GM21619 (cell line): Measurements from ENCODE around the gene DAAM2.

Experiments
- ATAC-seq: cut with Tn5 transposase; IDR thresholded peaks from one replicate; pipeline ENCODE4 v1.9.1; 2021; ENCODE audit not compliant: unreplicated experiment

DAAM2 gene

GRCh38 chr6:39816747-39817146 is 24.6 kb downstream of the DAAM2 start:
- ATAC-seq, result no peak

DNA sequence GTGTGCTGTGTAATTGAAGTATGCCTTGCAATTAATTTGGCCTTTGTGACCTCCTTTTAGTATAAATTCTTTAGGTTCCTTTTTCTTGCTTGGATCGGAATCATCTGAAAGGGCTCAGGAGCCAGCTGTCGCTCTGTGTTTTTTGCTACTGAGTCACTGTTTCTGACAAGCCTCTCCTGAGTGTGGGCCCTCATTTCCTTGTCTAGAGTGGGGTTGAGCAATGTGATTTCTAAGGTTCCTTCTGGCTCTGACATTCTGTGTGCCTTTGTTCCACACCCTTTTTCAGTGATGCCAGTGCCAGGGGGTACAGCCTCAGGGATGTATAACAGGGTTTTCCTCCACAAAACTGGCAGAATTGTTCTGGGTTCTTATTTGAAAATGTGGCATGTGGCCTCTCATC is 26.5 kb downstream of the DAAM2 start:
- ATAC-seq, result no peak

DNA sequence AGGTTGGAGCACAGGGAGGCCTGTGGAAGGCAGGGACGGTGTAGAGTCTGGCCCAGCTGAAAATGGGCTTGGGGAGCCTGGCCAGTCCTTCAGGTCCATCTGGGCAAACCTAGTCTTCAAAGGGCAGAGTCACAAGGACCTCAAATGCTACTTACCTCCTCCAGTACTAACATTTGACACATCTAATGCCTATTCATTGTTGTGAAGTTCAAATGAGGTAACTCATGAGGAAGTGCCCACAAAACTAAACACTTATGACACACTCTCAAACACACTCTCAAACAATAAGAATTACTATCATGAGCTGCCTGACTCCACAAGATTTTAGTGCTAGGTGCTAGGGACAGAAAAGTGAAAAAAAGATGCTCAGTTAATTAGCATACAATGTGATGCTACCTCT is 27.1 kb downstream of the DAAM2 start:
- ATAC-seq, result no peak

DNA sequence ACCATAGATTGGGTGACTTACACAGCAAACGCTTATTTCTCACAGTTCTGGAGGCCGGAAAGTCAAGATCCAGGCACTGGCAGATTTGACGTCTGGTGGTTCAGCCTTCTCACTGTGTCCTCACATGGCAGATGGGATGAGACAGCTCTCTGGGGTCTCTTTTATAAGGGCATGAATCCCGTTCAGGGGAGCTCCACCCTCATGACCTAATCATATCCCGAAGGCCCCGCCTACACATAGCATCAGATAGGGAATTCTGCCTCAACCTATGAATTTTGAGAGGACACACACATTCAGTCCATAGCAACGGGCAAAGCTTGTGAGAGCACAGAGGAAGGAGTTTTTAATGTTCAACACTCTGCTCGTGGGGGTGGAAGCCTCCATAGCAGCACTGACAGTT is 27.5 kb downstream of the DAAM2 start:
- ATAC-seq, result no peak

- no peak for ATAC-seq
Measured at GRCh38 chr6:39820553-39820952, 28.4 kb downstream of the DAAM2 start.

- ATAC-seq, result no peak
Measured at GRCh38 chr6:39821046-39821740, 29.0 kb downstream of the DAAM2 start.

- ATAC-seq, result no peak
Measured at GRCh38 chr6:39821742-39822532, 29.8 kb downstream of the DAAM2 start.

- ATAC-seq, result no peak
Measured at GRCh38 chr6:39822846-39823815, 31.0 kb downstream of the DAAM2 start.

GRCh38 chr6:39824030-39824926 is 32.1 kb downstream of the DAAM2 start:
- no peak for ATAC-seq

DNA sequence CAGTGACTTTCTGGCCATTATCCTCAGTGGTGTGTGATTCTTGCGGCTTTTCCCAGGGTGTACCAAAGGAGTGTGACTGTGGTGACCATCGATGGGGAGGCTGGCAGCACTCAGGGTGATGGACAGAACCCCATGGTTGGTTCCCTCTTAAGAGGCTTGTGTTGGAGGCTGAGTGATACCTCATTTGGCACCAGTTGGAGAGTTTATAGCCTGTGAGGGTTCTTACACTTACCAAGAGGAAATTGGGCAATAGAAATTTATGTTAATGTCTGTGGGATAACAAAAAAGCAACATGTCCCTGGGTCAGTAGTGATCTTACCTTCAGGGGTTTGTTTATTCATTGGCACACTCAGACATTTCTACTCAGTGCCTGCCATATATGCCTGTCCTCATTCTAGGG is 37.2 kb downstream of the DAAM2 start:
- no peak for ATAC-seq

- ATAC-seq, result no peak
Measured at GRCh38 chr6:39830444-39830843, 38.3 kb downstream of the DAAM2 start.

DNA sequence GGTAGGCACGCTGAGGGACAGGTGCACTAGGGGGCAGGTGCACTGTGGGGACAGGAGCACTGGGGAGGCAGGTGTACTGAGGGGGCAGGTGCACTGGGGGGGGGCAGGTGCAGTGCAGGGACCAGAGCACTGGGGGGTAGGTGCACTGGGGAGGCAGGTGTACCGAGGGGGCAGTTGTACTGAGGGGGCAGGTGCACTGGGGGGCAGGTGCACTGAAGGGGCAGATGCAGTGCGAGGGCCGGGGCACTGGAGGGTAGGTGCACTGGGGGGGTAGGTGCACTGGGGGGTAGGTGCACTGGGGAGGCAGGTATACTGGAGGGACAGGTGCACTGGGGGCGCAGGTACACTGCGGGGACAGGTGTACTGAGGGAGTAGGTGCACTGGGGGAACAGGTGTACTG is 39.5 kb downstream of the DAAM2 start:
- ATAC-seq, result no peak

DNA sequence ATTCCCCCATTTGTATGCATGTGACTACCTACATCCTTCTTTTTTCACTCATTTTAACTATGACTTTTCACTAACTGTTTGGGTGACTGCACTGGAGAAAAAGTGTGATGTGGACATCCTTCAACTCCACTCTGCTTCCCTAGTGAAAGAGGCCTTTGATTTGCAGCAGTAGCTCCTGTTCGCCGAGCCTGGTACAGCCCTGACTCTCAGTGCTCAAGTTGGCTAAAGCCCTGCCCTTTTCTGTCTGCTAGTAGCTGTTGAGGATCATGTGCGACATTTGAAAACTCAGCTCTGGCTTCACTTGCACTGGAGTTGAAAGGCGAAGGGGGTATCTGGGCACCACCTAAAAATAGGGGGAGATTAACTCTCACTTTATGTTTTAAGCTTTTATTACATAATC is 42.1 kb downstream of the DAAM2 start:
- no peak for ATAC-seq

DNA sequence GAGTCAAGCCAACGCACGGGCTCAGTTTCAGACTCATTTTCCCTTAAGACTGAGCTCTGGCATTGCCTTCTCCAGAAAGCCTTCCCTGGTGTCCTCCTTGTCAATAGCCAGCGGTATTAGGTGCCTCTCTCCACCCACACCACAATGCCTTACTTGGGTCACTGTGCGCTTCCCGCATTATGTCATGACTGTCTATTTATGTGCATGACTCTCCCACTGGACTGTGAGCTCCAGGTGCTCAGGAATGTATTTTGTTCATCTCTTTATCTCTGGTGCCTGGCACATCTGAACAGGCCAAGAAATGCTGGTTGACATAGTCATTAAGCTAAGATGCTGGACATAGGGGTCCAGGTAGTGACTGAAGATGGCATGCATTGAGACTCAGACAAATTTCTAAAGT is 42.7 kb downstream of the DAAM2 start:
- no peak for ATAC-seq

DNA sequence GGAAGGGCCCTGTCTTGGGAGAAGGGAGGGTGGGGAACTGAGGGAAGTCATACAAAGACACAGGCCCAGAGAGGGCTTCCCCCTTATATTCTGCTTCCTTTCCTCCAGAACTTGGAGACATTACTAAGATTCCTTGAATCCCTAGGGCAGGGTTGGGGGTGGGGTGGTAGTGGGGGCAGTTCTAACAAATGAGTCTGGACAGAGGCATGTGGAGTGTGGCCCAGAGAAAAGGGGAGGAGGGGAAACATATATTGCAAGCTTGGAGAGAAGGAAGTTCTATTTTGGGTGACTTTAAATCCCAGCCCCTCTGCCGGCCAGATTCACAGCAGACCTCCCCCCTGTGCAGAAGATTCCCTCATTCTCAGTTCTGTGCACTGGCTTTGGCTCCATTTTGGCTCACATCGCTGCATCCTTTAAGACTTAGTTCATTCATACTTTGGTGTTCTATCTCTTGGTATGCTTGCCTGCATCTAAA is 43.7 kb downstream of the DAAM2 start:
- no peak for ATAC-seq

DNA sequence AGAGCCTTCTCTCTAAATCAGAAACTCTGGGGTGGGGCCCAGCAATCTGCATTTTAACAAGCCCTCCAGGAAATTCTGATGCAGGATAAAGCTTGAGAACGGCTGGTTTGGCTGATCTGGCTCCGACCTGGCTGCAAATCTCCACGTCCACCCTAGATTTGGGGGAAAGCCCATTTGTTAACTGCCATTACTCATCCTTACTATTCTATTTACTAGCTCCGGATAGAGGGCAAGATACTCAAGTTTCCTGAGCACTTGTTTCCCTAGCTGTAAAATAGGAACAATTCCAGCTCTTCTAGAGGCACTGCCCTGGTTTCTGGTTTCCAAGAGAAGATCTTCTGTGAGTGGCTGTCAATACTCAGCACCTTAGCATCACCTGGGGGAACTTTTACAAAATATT is 44.4 kb downstream of the DAAM2 start:
- ATAC-seq, result no peak

DNA sequence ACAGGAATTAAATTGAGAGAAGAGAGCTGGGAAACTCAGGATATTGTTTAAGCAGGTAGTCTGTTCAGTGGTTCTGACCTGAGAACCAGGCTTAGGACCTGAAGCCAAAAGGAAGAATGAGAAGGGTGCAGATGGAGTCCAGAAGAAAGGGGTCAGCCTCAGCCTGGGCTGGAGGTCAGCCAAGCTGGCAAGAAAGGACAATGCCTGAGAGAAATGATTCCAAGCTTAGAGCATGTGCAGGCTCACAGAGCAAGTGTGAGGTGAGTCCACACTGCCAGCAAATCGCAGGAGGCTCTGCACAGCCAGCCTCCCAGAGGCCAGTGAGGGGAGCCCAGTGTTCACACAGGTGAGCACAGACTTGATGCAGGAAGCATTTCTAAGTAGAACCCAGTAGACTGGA is 47.3 kb downstream of the DAAM2 start:
- ATAC-seq, result no peak

DNA sequence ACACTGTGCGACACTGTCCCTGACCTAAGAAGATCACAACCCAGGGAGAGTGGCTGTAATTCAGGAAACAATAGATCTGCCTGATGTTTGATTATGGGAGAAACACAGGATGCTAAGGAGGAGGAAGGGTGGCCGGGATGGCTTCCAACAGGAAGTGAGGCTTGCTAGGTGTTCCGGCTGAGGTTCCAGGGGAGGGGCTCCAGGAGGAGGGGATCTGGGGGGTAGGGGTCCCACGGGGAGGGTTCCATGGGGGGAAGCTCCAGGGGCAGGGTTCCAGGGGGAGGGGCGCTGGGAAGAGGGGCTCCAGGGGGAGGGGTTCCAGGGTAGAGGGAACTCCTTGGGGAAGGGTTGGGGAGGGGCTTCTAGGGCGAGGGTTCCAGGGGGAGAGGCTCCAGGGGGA is 48.6 kb downstream of the DAAM2 start:
- no peak for ATAC-seq

DNA sequence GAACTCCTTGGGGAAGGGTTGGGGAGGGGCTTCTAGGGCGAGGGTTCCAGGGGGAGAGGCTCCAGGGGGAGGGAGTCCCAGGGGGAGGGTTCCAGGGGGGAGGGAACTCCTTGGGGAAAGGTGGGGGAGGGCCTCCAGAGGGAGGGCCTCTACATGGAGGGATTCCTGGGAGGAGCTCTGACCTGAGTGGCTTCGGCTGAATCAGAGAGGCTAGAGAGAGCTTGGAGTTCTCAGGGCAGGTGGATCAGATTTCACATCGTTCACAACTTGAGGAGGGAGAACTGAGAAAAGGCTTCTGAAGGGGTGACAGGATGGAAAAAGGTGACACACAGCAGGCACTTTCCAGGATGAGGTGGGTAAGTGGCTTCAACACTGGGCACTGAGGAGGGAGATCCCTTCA is 49.1 kb downstream of the DAAM2 start:
- ATAC-seq, result no peak

- no peak for ATAC-seq
Measured at GRCh38 chr6:39841923-39842322, 49.7 kb downstream of the DAAM2 start.
